Activated CD4-positive, alpha-beta T cell treated with anti-CD3 and anti-CD28 coated beads, Interleukin-2, amount 10 ng/mL, durations not matched to agents 24 days and 14 days (primary cell): ENCODE results near the gene ZNF8. TPM values are rescaled to one million over a fixed set of nuclear protein-coding genes. Genes with fewer than 3 reads are reported as not detected.
"Not testable (repeated sequence)": the region's sequence is repeated elsewhere in the genome, so short reads cannot be mapped to it uniquely, and the experiment has no call there.

ENCODE experiments used
- DNase-seq: peaks from one replicate; pipeline ENCODE4 v3.0.0; 2022
- H3K27ac Mint-ChIP-seq: one replicate; pipeline ENCODE4 v1.8.0; 2022; ENCODE audit warnings: mild to moderate bottlenecking, mixed read lengths
- H3K27me3 Mint-ChIP-seq: one replicate; pipeline ENCODE4 v1.8.0; 2022; ENCODE audit warnings: mixed read lengths
- H3K36me3 Mint-ChIP-seq: one replicate; pipeline ENCODE4 v1.8.0; 2022; ENCODE audit warnings: low read depth, mild to moderate bottlenecking, mixed read lengths
- H3K4me1 Mint-ChIP-seq: one replicate; pipeline ENCODE4 v1.8.0; 2021; ENCODE audit warnings: mixed read lengths
- H3K4me3 Mint-ChIP-seq: one replicate; pipeline ENCODE4 v1.8.0; 2022; ENCODE audit warnings: mild to moderate bottlenecking, moderate library complexity, mixed read lengths
- H3K9me3 Mint-ChIP-seq: one replicate; pipeline ENCODE4 v1.8.0; 2021; ENCODE audit warnings: mixed read lengths
- intact Hi-C: fragments of 100-400 bp; cut with micrococcal nuclease; formaldehyde crosslinking; loops from one replicate; pipeline ENCODE4 v1.15.1; 2023
- total RNA-seq: library from RNA; stranded (reverse); gene quantifications from 2 replicates; pipeline ENCODE4 v1.2.3, GENCODE V29; 2022

ZNF8 gene
- total RNA-seq, 1 donor from 2014 or later = 4.8 TPM

- H3K27ac Mint-ChIP-seq = peak overlapping the region; percentile 96
- H3K4me1 Mint-ChIP-seq = peaks cover 35% of the 10 kb centered on the region
- peak; percentile 71 for DNase-seq
- peaks cover 20% of the 10 kb centered on the region for H3K9me3 Mint-ChIP-seq
- intact Hi-C loops = loop anchor here (1.0 to 5.0 kb wide), 10 partner anchors 21 to 1066 kb away; partner anchors contain the start of genes MZF1, ZNF132, ZNF274 and ZNF446
- H3K27me3 Mint-ChIP-seq = no peaks in the 10 kb centered on the region
- H3K36me3 Mint-ChIP-seq = peaks cover 86% of the 10 kb centered on the region
- H3K4me3 Mint-ChIP-seq = peak overlapping the region; percentile 90
Measured at GRCh38 chr19:58305932-58306323, 27.2 kb downstream of the ZNF8 start.

GRCh38 chr19:58307736-58308135 lies 29.0 kb downstream of the ZNF8 start:
- intact Hi-C loops = loop anchor here (5.0 kb wide), 1 partner anchor 100 kb away; the partner anchor contains the start of gene ZNF584
- Mint-ChIP-seq H3K4me1 (peaks cover 37% of the 10 kb centered on the region), H3K9me3 (peaks cover 18% of the 10 kb centered on the region), H3K36me3 (peaks cover 85% of the 10 kb centered on the region), H3K4me3 (no peak overlapping the region), H3K27ac (no peak overlapping the region), H3K27me3 (no peaks in the 10 kb centered on the region)
- DNase-seq = no peak

- Mint-ChIP-seq H3K36me3 (peaks cover 89% of the 10 kb centered on the region), H3K4me1 (peaks cover 26% of the 10 kb centered on the region), H3K9me3 (peaks cover 17% of the 10 kb centered on the region)
- H3K27me3 Mint-ChIP-seq, H3K4me3 Mint-ChIP-seq, H3K27ac Mint-ChIP-seq, intact Hi-C loops: not testable (repeated sequence)
- DNase-seq = peak; percentile 67
Measured at GRCh38 chr19:58310685-58311084, 31.9 kb downstream of the ZNF8 start.

- no peaks in the 10 kb centered on the region for H3K27me3 Mint-ChIP-seq
- DNase-seq = no peak
- peaks cover 87% of the 10 kb centered on the region for H3K36me3 Mint-ChIP-seq
- H3K9me3 Mint-ChIP-seq = peaks cover 17% of the 10 kb centered on the region
- H3K4me3 Mint-ChIP-seq = no peak overlapping the region
- peaks cover 20% of the 10 kb centered on the region for H3K4me1 Mint-ChIP-seq
- H3K27ac Mint-ChIP-seq = no peak overlapping the region
- intact Hi-C loops = no loop called here
Measured at GRCh38 chr19:58311345-58311865, 32.6 kb downstream of the ZNF8 start.

- Mint-ChIP-seq H3K27me3 (no peaks in the 10 kb centered on the region), H3K4me3 (no peak overlapping the region), H3K27ac (no peak overlapping the region), H3K36me3 (peaks cover 59% of the 10 kb centered on the region), H3K9me3 (peaks cover 14% of the 10 kb centered on the region), H3K4me1 (peaks cover 2% of the 10 kb centered on the region)
- intact Hi-C loops = no loop called here
- no peak for DNase-seq
Measured at GRCh38 chr19:58315580-58315979, 36.8 kb downstream of the ZNF8 start.

GRCh38 chr19:58317476-58318072 lies 38.8 kb downstream of the ZNF8 start:
- intact Hi-C loops = no loop called here

GRCh38 chr19:58318297-58318696 lies 39.5 kb downstream of the ZNF8 start:
- H3K9me3 Mint-ChIP-seq = peaks cover 4% of the 10 kb centered on the region
- intact Hi-C loops = no loop called here
- no peak overlapping the region for H3K27ac Mint-ChIP-seq
- no peaks in the 10 kb centered on the region for H3K27me3 Mint-ChIP-seq
- peaks cover 42% of the 10 kb centered on the region for H3K36me3 Mint-ChIP-seq
- DNase-seq = no peak
- no peaks in the 10 kb centered on the region for H3K4me1 Mint-ChIP-seq
- no peak overlapping the region for H3K4me3 Mint-ChIP-seq

More at GRCh38 chr19:58317476-58318072, 38.8 kb downstream of the ZNF8 start:
- H3K27me3 Mint-ChIP-seq = no peaks in the 10 kb centered on the region
- H3K36me3 Mint-ChIP-seq = peaks cover 44% of the 10 kb centered on the region
- peak; percentile 72 for DNase-seq
- peaks cover 7% of the 10 kb centered on the region for H3K9me3 Mint-ChIP-seq
- H3K27ac Mint-ChIP-seq = no peak overlapping the region
- H3K4me1 Mint-ChIP-seq = no peaks in the 10 kb centered on the region
- H3K4me3 Mint-ChIP-seq = no peak overlapping the region

GRCh38 chr19:58319241-58319640 lies 40.5 kb downstream of the ZNF8 start:
- intact Hi-C loops = no loop called here
- Mint-ChIP-seq H3K4me1 (no peaks in the 10 kb centered on the region), H3K27ac (no peak overlapping the region), H3K27me3 (no peaks in the 10 kb centered on the region), H3K9me3 (peaks cover 4% of the 10 kb centered on the region), H3K36me3 (peaks cover 39% of the 10 kb centered on the region), H3K4me3 (no peak overlapping the region)
- no peak for DNase-seq

GRCh38 chr19:58325311-58326022 lies 46.7 kb downstream of the ZNF8 start:
- no peaks in the 10 kb centered on the region for H3K9me3 Mint-ChIP-seq
- H3K36me3 Mint-ChIP-seq = peaks cover 10% of the 10 kb centered on the region
- H3K27ac Mint-ChIP-seq = no peak overlapping the region
- H3K4me1 Mint-ChIP-seq = peaks cover 5% of the 10 kb centered on the region
- H3K4me3 Mint-ChIP-seq = no peak overlapping the region
- H3K27me3 Mint-ChIP-seq = no peaks in the 10 kb centered on the region
- DNase-seq = no peak
- intact Hi-C loops = loop anchor here (1.0 to 2.0 kb wide), 3 partner anchors 83 to 141 kb away; partner anchors contain the start of genes ZNF132, ZNF324 and ZNF584

GRCh38 chr19:58326501-58326913 lies 47.8 kb downstream of the ZNF8 start:
- Mint-ChIP-seq H3K4me3 (no peak overlapping the region), H3K4me1 (peaks cover 5% of the 10 kb centered on the region), H3K27me3 (no peaks in the 10 kb centered on the region), H3K36me3 (peaks cover 10% of the 10 kb centered on the region), H3K27ac (no peak overlapping the region), H3K9me3 (no peaks in the 10 kb centered on the region)
- DNase-seq = peak; percentile 61
- intact Hi-C loops = loop anchor here (1.0 to 2.0 kb wide), 3 partner anchors 82 to 140 kb away; partner anchors contain the start of genes ZNF132, ZNF324 and ZNF584

- H3K36me3 Mint-ChIP-seq = peaks cover 10% of the 10 kb centered on the region
- H3K4me1 Mint-ChIP-seq = peaks cover 5% of the 10 kb centered on the region
- intact Hi-C loops = loop anchor here (1.0 to 2.0 kb wide), 9 partner anchors 20 to 140 kb away; partner anchors contain the start of genes ERVK3-1, ZNF132, ZNF324 and ZNF497
- no peaks in the 10 kb centered on the region for H3K27me3 Mint-ChIP-seq
- H3K9me3 Mint-ChIP-seq = no peaks in the 10 kb centered on the region
- no peak within 1 kb of the TSS for H3K4me3 Mint-ChIP-seq
- no peak within 1 kb of the TSS for H3K27ac Mint-ChIP-seq
- peak; percentile 97 for DNase-seq
Measured at GRCh38 chr19:58326914-58327726, 48.4 kb downstream of the ZNF8 start, which contains the start of gene ZSCAN22. ZSCAN22 (plus strand) TSS chr19:58326994; CDS start chr19:58334803, 7,809 bp downstream.

GRCh38 chr19:58328999-58329398 lies 50.2 kb downstream of the ZNF8 start:
- Mint-ChIP-seq H3K4me1 (peaks cover 5% of the 10 kb centered on the region), H3K27me3 (no peaks in the 10 kb centered on the region), H3K9me3 (no peaks in the 10 kb centered on the region), H3K36me3 (peaks cover 2% of the 10 kb centered on the region), H3K27ac (no peak overlapping the region), H3K4me3 (no peak overlapping the region)
- no peak for DNase-seq
- intact Hi-C loops = no loop called here

GRCh38 chr19:58330458-58330857 lies 51.7 kb downstream of the ZNF8 start:
- no peaks in the 10 kb centered on the region for H3K27me3 Mint-ChIP-seq
- no peak overlapping the region for H3K27ac Mint-ChIP-seq
- no peaks in the 10 kb centered on the region for H3K9me3 Mint-ChIP-seq
- no peak overlapping the region for H3K4me3 Mint-ChIP-seq
- H3K36me3 Mint-ChIP-seq = peaks cover 11% of the 10 kb centered on the region
- intact Hi-C loops = no loop called here
- H3K4me1 Mint-ChIP-seq = peaks cover 5% of the 10 kb centered on the region
- DNase-seq = no peak
